GM18526 (cell line): ENCODE data around the gene MEI1.

Experiments
- POLR2A ChIP-seq: IDR thresholded peaks from 3 replicates; pipeline ENCODE4 v1.6.1; 2011; ENCODE audit not compliant: insufficient read length; ENCODE audit errors: extremely low read depth

Gene MEI1

GRCh38 chr22:41766476-41766875 lies 67.2 kb downstream of the MEI1 start:
- TF ChIP-seq POLR2A = no peak

- no peak for TF ChIP-seq POLR2A
These were observed 69.1 kb downstream of the MEI1 start for GRCh38 chr22:41768430-41768829.

- no peak for TF ChIP-seq POLR2A
These were observed 71.6 kb downstream of the MEI1 start for GRCh38 chr22:41770715-41771468.

GRCh38 chr22:41772198-41772597 lies 72.9 kb downstream of the MEI1 start:
- TF ChIP-seq POLR2A = no peak

- TF ChIP-seq POLR2A = no peak
These were observed 73.3 kb downstream of the MEI1 start for GRCh38 chr22:41772645-41773044.

GRCh38 chr22:41775338-41775737 lies 76.0 kb downstream of the MEI1 start:
- TF ChIP-seq POLR2A = no peak

- TF ChIP-seq POLR2A = no peak
These were observed 76.7 kb downstream of the MEI1 start for GRCh38 chr22:41775976-41776375.

GRCh38 chr22:41776381-41776780 lies 77.1 kb downstream of the MEI1 start:
- no peak for TF ChIP-seq POLR2A

- TF ChIP-seq POLR2A = no peak
These were observed 78.6 kb downstream of the MEI1 start for GRCh38 chr22:41777749-41778425.

GRCh38 chr22:41779929-41780505 lies 80.7 kb downstream of the MEI1 start:
- TF ChIP-seq POLR2A = no peak

GRCh38 chr22:41780746-41781505 lies 81.6 kb downstream of the MEI1 start:
- peak; percentile 73 for TF ChIP-seq POLR2A

GRCh38 chr22:41781507-41781906 lies 82.2 kb downstream of the MEI1 start:
- TF ChIP-seq POLR2A = no peak

GRCh38 chr22:41782316-41782715 lies 83.0 kb downstream of the MEI1 start:
- no peak for TF ChIP-seq POLR2A

GRCh38 chr22:41782751-41783150 lies 83.4 kb downstream of the MEI1 start:
- TF ChIP-seq POLR2A = no peak

GRCh38 chr22:41787331-41787730 lies 88.0 kb downstream of the MEI1 start:
- TF ChIP-seq POLR2A = no peak

- TF ChIP-seq POLR2A = no peak
These were observed 94.6 kb downstream of the MEI1 start for GRCh38 chr22:41793871-41794270.
